GM19193 (cell line): ENCODE results near the gene TSPAN32.

Experiments
- POLR2A ChIP-seq: IDR thresholded peaks from 4 replicates; pipeline ENCODE4 v1.6.1; 2011; ENCODE audit not compliant: insufficient read depth, insufficient read length; ENCODE audit errors: extremely low read depth

The TSPAN32 gene

GRCh38 chr11:2311353-2312133 lies 9.7 kb downstream of the TSPAN32 start:
- no peak for TF ChIP-seq POLR2A

GRCh38 chr11:2312232-2313042 lies 10.6 kb downstream of the TSPAN32 start:
- TF ChIP-seq POLR2A = no peak

GRCh38 chr11:2313051-2313951 lies 11.5 kb downstream of the TSPAN32 start:
- TF ChIP-seq POLR2A = no peak

GRCh38 chr11:2314136-2314524 lies 12.3 kb downstream of the TSPAN32 start:
- no peak for TF ChIP-seq POLR2A

- TF ChIP-seq POLR2A = no peak
Observed at GRCh38 chr11:2314525-2315394, 12.9 kb downstream of the TSPAN32 start.

DNA sequence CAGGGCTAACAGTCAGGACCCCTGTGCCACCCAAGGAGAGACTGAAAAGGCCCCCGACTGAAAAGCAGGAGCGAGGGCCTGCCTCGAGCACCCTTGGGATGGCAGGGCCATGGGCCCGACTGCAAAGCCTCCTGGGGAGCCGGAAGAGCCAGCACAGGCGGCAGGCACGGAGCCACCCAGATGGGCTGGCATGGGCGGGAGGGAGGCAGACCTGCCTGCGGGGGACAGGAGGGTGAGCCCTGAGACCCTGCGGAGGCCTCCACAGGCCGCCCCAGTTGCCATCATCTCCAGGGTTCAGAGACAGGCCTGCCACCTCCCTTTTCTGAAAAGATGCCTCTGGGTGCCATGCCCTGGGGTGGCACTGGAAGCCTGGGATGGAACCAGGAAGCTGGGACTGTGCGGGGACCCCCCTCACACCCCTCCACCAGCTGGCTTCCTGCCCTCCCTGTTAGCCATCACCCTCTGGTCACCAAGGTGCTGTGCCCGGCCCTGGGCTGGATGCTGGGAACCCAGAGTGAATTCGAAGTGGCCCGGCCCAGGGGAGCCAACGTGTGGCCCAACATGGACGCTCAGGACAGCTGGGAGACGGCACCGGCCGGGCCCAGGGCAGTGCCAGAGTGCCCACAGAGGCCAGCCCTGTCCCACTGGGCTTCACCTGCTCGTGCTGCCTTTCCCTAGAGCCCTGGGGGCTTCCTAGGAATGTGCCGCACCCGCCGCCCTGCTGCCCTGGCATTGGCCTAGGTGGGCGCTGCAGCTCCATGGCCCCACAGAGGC lies 13.8 kb downstream of the TSPAN32 start:
- no peak for TF ChIP-seq POLR2A

DNA sequence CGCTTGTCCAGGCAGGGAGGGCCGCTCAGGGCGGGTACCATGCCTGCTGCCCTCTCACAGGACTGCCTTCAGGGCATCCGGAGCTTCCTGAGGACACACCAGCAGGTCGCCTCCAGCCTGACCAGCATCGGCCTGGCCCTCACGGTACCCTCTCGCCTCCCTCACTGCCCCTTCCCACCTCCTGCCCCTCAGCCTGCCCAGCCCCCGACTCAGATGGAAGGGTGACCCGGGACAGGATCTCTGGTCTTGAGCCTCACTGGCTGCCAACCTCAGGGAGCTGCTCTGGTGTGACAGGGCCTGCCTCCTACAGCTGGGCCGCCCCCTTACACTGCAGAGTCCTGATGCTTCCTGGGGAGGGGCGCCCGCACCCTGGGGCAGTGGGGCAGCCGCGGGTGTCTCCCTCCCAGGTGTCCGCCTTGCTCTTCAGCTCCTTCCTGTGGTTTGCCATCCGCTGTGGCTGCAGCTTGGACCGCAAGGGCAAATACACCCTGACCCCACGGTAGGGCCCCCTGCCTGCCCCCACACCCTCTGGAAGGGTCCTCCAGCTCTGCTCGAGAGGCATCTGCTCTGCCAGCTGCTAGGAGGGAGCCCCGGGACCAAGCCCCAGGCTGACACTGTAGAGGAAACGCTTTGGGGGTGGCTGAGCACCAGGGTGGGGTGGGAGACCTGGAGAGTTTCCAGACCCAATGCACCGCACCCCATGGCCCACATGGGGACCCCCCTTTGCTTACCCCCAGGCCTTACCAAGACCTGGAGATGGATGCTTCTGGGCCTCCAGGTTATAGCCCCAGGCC lies 14.6 kb downstream of the TSPAN32 start:
- no peak for TF ChIP-seq POLR2A

- no peak for TF ChIP-seq POLR2A
Observed at GRCh38 chr11:2316963-2317244, 15.1 kb downstream of the TSPAN32 start.

DNA sequence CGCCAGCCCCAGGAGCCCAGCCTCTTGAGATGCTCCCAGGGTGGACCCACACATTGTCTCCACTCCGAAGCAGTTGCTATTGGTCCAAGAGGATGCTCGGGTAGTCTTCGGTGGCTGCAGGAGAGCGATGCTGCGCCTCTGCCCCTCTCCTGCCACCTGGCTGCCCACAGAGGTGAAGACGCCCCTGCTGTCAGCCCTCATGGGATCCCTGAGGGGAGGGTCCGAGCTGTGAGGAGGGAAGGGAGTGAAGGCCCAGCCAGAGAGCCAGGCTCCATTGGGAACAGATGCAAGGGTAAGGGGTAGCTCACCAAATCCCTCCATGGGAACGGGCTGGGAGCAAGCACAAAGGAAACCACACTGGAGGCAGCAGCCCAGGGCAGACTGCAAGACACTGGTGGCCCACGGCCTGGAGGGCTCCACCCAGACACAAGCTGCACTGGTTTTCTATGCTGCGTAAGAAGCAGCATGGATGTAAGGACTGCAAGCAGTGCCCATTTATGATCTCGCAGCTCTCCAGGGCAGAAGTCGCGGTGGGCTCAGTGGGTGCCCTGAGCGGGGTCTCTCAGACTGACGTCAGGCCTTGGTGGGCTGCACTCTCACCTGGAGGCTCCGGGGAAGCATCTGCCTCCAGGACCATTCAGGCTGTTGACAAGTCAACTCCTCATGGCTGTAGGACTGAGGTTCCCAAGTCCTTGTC lies 15.7 kb downstream of the TSPAN32 start:
- TF ChIP-seq POLR2A = no peak

GRCh38 chr11:2318123-2318522 lies 16.3 kb downstream of the TSPAN32 start:
- TF ChIP-seq POLR2A = no peak

GRCh38 chr11:2318707-2319106 lies 16.9 kb downstream of the TSPAN32 start:
- no peak for TF ChIP-seq POLR2A

DNA sequence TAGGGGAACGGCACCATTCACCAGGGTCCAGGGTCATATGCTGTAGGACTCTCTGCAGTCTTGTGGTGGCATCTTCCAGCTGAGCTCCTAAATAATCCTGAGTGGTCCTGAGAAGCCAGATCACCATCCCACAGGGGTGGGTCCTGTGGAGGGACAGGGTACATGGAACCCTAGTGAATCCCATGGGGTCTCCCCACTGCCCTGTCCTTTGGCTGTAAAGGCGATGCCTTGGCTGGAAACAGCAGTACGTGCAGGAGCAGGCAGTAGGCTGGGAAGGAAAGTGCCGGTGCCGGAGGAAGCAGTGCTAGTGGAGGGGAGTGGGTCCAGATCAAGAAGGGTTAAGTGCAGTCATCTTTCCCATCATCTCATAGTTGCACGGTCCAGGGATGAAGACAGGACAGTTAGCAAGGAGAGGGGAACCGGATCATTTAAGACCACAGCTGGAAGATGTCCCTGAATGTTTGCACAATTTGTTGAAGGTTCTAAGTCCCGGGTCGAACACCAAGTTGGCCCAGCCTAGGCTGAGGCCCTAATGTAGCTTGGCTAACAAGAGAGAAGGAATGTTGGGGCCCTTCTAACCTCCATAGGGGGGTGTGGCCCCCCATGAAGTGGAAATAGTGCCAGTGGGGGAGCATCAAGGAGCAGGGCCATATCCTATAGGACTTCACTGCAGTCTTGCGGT lies 18.1 kb downstream of the TSPAN32 start:
- TF ChIP-seq POLR2A = no peak
